ENCODE results near the gene SDCBP2. TPM values are rescaled to one million over a fixed set of nuclear protein-coding genes. Genes with fewer than 3 reads are reported as not detected.

Gene SDCBP2
- total and polyA plus RNA-seq, 9 donors: 0.92 to 34.7 (median 3.7) TPM

GRCh38 chr20:1286267-1287024 is 42.5 kb downstream of the SDCBP2 start:
- no peaks in the 10 kb centered on the region for H3K4me1 ChIP-seq (ENCODE audit: insufficient read depth)
- intact Hi-C loops (cut with DNase I): no loop called here
- H3K27ac ChIP-seq: no peak overlapping the region
- no peaks in the 10 kb centered on the region for H3K27me3 ChIP-seq
- 83 to 84% (median 84%) methylated on average over 9 of the region's 9 CpGs for WGBS, 3 donors
- TF ChIP-seq CTCF (IDR thresholded peaks at IDR 0.05): no peak
- TF ChIP-seq POLR2A (IDR thresholded peaks at IDR 0.05): no peak
- no peak for TF ChIP-seq EP300 (IDR thresholded peaks at IDR 0.05)
- no peaks in the 10 kb centered on the region for H3K9me3 ChIP-seq
- H3K4me3 ChIP-seq: no peak overlapping the region
- no peak for DNase-seq
- H3K36me3 ChIP-seq: no peaks in the 10 kb centered on the region

- Histone ChIP-seq H3K27ac (no peak overlapping the region), H3K36me3 (no peaks in the 10 kb centered on the region), H3K9me3 (no peaks in the 10 kb centered on the region), H3K27me3 (no peaks in the 10 kb centered on the region), H3K4me1 (ENCODE audit: insufficient read depth) (no peaks in the 10 kb centered on the region), H3K4me3 (no peak overlapping the region)
- 84 to 89% (median 88%) methylated on average over 9 of the region's 9 CpGs for WGBS, 3 donors
- intact Hi-C loops (cut with DNase I): no loop called here
- no peak for TF ChIP-seq POLR2A (IDR thresholded peaks at IDR 0.05)
- TF ChIP-seq CTCF (IDR thresholded peaks at IDR 0.05): no peak
- TF ChIP-seq EP300 (IDR thresholded peaks at IDR 0.05): no peak
- DNase-seq: no peak
Observed at GRCh38 chr20:1283522-1284510, 45.1 kb downstream of the SDCBP2 start.

- Histone ChIP-seq H3K36me3 (no peaks in the 10 kb centered on the region), H3K27me3 (no peaks in the 10 kb centered on the region), H3K27ac (no peak overlapping the region), H3K4me1 (ENCODE audit: insufficient read depth) (no peaks in the 10 kb centered on the region), H3K4me3 (no peak overlapping the region), H3K9me3 (no peaks in the 10 kb centered on the region)
- DNase-seq: no peak
- intact Hi-C loops (cut with DNase I): no loop called here
- no peak for TF ChIP-seq EP300 (IDR thresholded peaks at IDR 0.05)
- no peak for TF ChIP-seq CTCF (IDR thresholded peaks at IDR 0.05)
- TF ChIP-seq POLR2A (IDR thresholded peaks at IDR 0.05): no peak
- 68 to 71% (median 70%) methylated on average over 3 of the region's 3 CpGs for WGBS, 3 donors
Observed at GRCh38 chr20:1282966-1283365, 46.0 kb downstream of the SDCBP2 start.

GRCh38 chr20:1281279-1282057 is 47.5 kb downstream of the SDCBP2 start:
- TF ChIP-seq CTCF (IDR thresholded peaks at IDR 0.05) (no peak), EP300 (IDR thresholded peaks at IDR 0.05) (no peak), POLR2A (IDR thresholded peaks at IDR 0.05) (no peak)
- Histone ChIP-seq H3K36me3 (no peaks in the 10 kb centered on the region), H3K4me3 (no peak overlapping the region), H3K27me3 (no peaks in the 10 kb centered on the region), H3K4me1 (ENCODE audit: insufficient read depth) (no peaks in the 10 kb centered on the region), H3K9me3 (no peaks in the 10 kb centered on the region), H3K27ac (no peak overlapping the region)
- WGBS, 3 donors: 76 to 80% (median 78%) methylated on average over 7 of the region's 7 CpGs
- intact Hi-C loops (cut with DNase I): no loop called here
- DNase-seq: no peak

All from ovary (tissue), 9 donors.